ENCODE results near the gene SLC6A20.

Gene SLC6A20

DNA sequence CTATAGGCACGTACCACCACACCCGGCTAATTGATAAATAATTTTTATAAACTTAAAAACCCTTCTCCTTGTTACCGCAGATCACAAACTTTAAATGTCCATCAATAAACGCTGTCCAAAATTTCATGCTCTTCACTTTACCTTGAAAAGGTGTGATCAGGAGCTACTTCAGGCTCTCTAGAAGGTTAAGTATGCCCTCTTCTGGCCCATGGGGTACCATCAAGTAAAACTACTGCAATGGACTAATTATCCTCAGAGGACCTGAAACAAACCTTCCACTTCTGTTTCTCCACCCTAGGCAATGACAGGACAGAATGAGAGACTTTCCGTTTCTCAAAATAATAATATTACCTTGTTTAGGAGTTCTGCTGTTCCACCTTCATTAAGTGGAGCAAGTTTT, 36.4 kb upstream of the SLC6A20 start:
- DNase-seq (ENCODE audit: low spot score) = no peak
- no peak overlapping the region for H3K27ac ChIP-seq
- no peak overlapping the region for H3K4me3 ChIP-seq
- TF ChIP-seq CTCF (IDR thresholded peaks at IDR 0.05) = no peak

DNA sequence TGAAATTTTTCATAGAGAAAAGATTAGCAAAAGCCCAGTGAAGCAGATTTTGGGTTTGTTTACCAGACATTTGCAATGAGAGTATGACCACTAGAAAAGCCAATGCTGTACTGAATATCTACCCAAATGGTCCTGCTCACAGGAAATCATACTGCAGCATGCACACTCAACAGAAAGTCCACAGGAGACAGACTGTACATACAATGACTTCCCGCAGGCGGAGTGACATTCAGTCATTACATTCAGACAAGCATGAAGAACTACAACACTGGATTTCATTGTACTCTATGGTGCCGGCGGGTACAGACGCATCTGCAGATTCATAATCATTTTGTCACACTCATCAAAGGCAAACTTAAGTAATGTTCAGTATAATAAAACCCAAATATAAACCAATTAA, 33.8 kb upstream of the SLC6A20 start:
- no peak overlapping the region for H3K27ac ChIP-seq
- DNase-seq (ENCODE audit: low spot score) = no peak
- no peak overlapping the region for H3K4me3 ChIP-seq
- TF ChIP-seq CTCF (IDR thresholded peaks at IDR 0.05) = no peak

- TF ChIP-seq CTCF (IDR thresholded peaks at IDR 0.05) = no peak
- H3K27ac ChIP-seq = no peak overlapping the region
- DNase-seq (ENCODE audit: low spot score) = no peak
- no peak overlapping the region for H3K4me3 ChIP-seq
Measured at GRCh38 chr3:45826908-45827307, 30.6 kb upstream of the SLC6A20 start.

GRCh38 chr3:45826321-45826720, 30.0 kb upstream of the SLC6A20 start:
- no peak for TF ChIP-seq CTCF (IDR thresholded peaks at IDR 0.05)
- Histone ChIP-seq H3K4me3 (no peak overlapping the region), H3K27ac (no peak overlapping the region)
- DNase-seq (ENCODE audit: low spot score) = no peak

DNA sequence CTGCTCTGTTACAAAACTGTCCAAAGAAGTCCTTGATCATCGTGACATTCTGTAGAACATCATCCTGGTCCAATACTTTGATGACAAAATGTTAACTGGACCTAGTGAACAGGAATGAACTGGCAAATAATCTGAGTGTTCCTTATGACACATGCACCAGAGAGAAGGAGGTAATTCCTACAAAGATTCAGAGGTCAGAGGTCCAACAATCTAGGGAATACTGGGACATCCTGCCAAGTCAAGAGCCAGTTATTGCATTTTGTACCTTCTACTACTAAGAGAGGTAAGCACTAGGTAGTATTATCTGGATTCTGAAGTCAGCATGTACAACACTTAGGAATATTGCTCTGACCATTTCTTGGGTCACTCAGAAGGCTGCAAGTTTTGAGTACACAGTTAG, 24.8 kb upstream of the SLC6A20 start:
- Histone ChIP-seq H3K27ac (no peak overlapping the region), H3K4me3 (no peak overlapping the region)
- no peak for DNase-seq (ENCODE audit: low spot score)
- no peak for TF ChIP-seq CTCF (IDR thresholded peaks at IDR 0.05)

GRCh38 chr3:45819543-45819942, 23.2 kb upstream of the SLC6A20 start:
- Histone ChIP-seq H3K27ac (no peak overlapping the region), H3K4me3 (no peak overlapping the region)
- DNase-seq (ENCODE audit: low spot score) = no peak
- TF ChIP-seq CTCF (IDR thresholded peaks at IDR 0.05) = no peak

DNA sequence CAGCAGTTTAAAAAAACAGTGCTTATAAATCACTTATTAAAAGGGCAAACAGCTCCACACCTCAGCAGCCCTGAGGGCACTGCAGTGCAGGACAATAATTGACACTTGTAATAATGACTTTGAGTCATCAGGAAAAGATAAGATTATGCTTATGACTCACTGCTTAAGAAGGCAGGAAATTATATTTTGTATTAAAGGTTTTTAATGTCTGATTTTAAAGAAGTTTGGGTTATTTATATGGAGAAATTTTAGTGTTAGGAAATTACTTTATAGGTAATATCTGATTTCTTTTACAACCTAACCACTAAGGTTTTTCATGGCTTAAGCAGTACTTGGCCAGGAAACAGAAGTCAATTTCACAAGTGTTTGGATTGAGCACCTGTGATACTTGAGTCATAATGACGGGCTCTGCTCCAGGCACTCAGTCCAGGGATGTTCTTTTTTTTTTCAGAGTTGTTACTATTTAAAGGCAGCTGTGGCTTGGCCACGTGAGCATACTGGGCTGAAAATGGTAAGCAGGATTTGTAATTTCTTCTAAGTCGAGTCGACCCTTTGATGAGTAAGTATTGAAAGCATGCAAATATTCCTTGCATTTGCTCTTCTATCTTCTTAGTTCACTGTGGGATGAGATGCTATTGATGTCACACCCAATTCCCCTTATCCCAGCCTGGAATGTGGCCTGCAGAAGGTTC, 21.6 kb upstream of the SLC6A20 start:
- DNase-seq (ENCODE audit: low spot score) = no peak
- H3K27ac ChIP-seq = no peak overlapping the region
- H3K4me3 ChIP-seq = no peak overlapping the region
- TF ChIP-seq CTCF (IDR thresholded peaks at IDR 0.05) = no peak
